HG03159 (cell line): ENCODE data around the gene ITGA5.

Source experiments
- ATAC-seq: cut with Tn5 transposase; IDR thresholded peaks from one replicate; pipeline ENCODE4 v1.9.1; 2021; ENCODE audit warnings: mild to moderate bottlenecking, moderate library complexity; ENCODE audit not compliant: unreplicated experiment

The ITGA5 gene

DNA sequence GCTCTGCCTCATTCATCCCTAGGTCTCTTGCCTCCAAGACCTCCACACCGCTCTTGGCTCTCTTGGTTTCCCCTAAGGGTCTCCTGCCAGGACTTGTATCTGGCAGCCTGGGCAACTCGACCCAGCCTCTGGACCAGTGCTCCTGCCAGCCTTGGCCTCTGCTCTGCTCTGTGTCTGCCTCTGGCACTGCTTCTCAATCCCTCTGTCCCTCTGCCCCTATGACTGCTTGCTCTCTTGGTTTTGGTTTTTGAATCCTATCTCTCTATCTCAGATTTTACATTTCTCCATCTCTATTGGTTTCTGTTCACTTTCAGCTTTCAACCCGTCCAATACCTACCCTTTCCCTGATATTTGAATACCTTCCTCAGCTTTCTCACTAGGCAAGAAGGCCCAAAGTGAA lies 6.3 kb downstream of the ITGA5 start:
- peak; percentile 29 for ATAC-seq

DNA sequence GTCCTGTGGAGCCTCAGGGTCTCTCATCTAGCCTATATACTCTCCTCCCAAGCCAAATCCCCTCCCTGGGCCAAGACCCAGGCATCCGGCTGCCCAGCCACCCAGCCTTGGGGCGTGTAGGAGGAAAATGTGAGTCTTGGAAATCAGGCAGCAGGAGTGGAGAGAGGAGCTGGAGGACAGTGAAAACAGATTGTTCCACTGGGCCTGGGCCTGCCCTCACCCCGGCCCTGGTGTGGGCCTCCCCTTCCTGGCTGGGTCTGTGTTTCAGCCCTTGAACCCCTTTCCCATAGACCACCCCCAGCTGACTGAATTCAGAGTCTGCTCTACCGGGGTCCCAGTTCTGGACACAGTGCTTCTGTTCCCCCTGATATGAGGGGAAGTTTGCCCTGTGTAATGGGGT lies 6.7 kb downstream of the ITGA5 start:
- no peak for ATAC-seq

DNA sequence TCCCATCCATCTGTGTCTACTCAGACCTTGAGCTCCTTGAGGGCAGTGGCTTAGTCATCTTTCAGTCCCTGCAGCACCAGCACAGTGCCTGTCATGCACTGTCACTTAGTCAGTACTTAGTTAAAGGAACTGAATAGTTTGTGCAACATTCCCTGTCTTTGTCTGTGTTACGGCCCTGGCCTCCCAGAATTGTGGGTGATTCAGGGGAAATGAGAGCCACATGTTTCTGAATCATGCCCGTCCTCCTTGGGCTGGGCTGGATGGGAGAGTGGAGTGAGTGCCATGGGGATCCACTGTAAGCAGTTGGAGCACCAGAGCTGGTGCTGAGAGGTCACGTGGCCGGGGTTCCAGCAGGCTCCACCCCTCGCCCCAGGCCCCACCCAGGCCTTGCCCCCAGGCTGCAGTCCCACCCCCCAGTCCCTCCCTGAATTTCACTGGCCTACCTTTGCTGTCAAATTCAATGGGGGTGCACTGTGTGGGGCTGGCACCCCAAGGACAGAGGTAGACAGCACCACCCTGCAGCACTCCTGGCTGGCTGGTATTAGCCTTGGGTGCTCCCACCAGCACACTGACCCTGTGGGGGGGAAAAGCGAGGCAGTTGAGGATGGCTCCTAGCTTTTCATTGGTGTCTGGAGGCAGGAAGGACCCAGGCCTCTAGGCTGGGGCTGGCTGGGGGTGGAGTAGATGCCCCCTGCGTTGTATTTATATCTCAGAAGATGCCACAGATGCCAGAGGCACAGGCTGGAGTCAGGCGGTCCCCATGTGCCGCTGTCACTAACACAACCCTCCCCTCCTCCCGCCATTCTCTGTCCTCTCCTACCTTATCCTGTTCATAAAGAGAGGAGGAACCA lies 7.5 kb downstream of the ITGA5 start:
- ATAC-seq = no peak

DNA sequence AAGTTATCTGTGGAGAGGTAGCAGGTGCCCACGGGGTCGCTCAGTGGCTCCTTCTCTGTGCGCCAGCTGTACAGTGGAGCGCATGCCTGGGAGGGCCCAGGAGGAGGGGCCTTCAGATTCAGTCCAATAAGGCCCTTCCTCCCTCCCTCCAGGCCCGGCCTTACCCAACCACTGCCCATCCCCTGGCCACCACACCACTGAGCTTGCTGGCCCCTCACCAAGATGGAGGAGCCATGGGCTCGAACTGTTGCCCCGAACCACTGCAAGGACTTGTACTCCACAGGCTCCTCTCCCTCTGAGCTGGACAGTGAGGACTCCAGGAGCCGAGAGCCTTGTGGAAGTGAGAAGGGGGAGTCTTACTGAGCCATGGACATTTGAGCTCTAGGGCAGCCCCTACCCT lies 9.8 kb downstream of the ITGA5 start:
- no peak for ATAC-seq

DNA sequence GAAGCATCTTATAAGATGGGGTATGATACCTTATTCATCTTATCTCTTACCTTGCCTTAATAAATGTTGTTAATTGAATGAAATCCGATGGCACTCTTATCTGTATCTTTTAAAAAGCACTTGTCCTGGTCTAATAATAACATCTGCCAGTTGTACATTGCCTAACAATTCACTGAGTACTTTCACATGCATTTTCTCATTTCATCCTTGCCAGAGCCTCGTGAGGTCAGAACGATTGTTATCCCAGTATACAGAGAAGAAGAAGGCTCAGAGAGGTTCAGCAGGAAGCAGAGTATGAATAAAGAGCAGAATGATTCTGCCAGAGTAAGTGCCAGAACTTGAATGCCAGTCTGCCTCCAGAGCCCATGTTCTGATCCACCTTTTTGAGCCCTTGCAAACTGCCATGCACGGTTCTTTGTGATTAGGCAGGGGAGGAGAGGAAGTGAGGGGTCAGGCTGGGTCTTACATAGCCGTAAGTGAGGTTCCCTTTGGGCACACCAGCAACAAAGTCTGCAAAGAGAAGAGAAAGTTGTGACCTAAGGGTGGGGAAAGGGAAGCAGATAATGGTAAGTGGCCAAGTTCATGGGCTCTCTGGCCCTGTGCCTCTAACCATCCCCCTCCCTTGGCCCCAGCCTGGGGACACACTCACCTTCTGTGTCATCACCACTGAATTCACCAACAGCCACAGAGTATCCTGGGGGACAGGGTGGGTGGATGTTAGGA lies 11.7 kb downstream of the ITGA5 start:
- ATAC-seq = no peak

DNA sequence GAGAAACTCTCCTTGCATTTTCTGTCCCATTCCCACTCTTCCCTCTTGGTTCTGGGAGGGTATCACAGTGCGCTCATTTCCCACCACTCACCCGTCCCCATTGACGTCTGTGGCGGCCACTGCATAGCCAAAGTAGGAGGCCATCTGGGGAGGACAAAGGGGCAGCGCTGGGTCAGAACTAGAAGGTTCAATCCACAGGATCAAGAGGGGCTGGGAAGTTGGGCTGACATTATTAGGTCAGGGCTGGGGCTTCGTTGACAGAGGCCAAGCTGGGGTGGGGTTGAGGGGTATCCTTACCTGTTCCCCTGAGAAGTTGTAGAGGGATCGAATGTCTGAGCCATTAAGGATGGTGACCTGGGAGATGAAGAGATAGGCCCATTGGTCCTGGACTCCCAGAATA lies 13.5 kb downstream of the ITGA5 start:
- no peak for ATAC-seq

DNA sequence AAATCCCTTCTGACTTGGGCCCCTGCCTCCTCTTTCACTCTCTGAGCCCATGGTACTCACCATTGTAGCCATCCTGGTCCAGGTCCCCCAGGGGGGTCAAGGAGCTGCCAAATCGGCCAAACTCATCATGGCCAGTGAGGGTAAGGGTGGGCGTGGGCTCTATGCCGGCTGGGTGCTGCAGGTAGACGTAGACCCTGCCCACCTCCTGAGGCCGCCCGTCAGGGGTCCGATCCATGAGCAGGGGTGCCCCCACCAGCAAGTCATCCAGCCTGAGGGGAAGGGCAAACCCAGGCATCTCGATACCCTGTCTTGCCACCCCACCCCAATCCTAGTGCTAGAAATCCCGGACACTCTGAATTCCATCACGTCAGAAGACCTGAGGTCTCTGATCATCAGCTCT lies 14.0 kb downstream of the ITGA5 start:
- no peak for ATAC-seq

DNA sequence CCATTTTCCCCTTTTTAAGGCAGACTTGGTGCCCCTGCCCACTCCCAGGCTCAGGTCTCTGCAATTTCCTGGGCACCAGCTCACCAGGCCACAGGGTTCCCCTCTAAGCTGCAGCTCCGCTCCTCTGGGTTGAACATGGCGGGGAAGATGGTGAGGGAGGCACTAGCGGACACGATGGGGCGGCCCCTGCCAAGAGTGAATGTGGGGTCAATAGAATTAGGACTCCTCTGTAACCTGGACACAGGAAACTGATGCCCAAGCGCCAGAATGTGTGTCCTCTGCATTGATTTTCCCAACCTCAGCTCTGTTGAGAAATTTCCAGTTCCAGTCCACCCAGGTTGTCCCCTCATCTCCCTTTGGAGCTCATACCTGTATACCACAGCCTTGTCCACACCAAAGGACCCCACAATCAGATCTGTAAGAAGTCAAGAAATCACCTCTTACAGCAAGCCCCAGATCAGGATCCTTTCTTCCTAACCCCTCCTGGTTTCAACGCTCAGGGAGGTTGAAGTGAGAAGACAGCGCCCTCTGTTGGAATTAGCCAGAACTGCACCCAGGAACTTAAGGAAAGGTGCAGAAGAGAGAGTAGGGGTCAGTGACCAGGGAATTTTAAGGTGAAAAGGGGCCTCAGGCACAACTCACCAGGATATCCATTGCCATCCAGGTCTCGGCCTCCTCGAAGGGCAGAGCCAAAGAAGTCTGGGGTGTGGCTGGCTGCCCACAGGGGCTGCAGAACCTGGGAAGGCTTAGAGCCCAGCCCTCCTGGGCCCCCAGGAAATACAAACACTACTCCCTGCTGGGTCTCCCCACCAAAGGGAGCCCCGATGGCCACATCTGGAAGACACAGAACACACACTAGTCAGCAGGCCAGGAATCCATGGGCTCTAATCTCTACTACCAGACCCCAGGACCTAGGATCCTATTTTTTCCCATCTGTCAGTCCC lies 14.7 kb downstream of the ITGA5 start:
- no peak for ATAC-seq

DNA sequence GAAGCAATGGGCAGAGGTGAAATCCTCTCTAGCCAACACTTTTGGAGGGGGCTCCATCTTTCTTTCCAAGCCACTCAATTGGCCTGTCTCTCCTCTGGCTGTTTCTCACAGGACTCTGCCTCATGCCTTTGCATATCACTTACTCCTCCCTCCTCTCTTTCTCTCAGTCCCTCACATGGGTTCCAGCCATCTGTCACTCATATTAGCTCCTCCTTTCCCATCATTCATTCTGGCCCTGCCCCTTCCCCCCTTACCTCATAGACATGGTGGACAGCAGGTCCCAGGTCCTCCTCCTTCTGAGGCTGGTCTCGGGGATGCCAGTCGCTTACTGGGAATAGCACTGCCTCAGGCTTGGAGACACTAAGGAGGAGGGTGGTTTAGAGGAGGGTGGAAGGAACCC lies 17.9 kb downstream of the ITGA5 start:
- ATAC-seq = no peak

DNA sequence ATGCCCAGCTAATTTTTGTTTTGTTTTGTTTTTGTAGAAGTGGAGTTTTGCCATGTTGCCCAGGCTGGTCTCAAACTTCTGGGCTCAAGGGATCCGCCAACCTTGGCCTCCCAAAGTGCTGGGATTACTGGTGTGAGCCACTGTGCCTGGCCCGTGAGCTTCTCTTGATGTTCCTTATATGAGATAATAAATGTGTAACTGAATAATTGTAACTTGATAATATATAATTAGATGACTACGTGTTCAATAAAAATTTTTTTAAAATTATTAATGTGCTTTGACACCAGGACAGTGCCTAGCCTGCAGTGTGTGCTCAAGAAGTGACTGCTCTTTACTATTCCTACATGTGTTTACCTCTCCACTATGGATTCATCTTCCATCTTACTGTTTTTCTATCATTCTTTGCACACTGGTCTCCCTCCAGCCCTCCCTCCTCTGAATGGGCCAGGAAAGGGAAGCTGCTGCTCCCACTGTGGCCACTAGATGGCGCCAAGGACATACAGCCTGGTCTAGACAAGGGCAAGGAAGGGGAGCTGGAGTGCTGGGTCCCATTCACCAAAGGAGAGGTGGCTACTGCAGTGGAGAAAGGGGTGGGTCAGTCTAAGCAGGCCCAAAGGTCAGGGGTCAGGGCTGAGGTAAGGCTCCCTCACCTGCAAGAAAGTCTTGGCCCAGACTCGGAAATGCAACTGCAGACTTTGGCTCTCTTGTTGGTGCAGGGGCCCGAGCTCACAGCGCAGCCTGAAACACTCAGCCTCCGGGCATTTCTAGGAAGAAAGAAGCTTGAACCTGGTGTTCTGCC lies 19.9 kb downstream of the ITGA5 start:
- peak; percentile 86 for ATAC-seq

DNA sequence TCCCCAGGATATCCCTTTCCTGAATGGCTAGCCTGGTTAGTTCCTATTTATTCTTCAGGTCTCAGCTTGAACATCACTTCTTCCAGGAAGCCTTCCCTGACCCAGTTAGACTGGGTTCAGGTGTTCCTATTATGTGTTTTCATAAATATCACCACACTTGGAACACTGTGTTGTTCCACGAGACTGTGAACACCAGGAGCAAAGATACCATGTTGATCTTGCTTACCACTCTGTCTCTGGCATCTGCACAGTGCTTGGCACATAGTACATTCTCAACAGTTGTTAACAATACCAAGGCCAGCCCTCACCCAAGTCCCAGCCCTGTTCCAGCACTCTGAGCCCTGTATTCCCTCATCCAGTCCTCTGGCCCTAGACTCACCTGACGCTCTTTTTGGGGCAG lies 20.8 kb downstream of the ITGA5 start:
- no peak for ATAC-seq

DNA sequence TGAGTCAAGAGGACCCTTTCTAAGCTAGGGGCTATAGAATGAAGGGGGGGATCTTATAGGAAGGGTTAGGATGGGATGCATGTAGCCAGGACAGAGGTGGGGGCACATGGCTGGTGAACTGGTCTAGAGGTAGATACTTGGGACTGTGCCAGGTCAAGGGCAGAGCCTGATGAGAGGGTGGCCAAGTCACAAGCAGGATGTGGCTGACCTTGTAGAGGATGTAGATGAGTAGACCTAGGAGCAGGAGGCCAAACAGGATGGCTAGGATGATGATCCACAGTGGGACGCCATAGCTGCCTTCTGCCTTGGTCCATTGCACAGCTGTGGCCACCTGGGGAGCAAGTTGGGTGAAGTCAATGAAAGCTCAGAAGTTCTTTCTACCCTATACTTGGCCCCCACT lies 21.9 kb downstream of the ITGA5 start:
- ATAC-seq = no peak

DNA sequence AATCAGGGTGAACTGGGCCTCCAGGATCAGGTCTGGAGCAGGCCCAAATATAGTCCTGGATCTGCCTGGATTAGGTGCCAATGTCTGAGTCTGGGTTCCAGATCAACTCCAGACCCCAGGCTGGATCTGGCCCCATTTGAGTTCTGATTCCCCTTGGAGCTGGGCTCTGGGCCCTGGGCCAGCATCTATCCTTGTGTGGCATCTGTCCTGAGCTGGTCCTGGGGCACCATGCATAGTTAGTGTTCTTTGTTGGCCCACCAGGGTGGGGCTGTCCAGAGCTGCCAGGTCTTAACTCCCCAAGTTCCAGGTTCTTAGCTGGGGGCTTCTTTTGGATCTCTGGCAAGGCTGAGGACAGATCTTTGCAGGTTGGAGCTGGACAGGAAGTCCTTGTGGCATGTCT lies 23.5 kb downstream of the ITGA5 start:
- ATAC-seq = no peak

DNA sequence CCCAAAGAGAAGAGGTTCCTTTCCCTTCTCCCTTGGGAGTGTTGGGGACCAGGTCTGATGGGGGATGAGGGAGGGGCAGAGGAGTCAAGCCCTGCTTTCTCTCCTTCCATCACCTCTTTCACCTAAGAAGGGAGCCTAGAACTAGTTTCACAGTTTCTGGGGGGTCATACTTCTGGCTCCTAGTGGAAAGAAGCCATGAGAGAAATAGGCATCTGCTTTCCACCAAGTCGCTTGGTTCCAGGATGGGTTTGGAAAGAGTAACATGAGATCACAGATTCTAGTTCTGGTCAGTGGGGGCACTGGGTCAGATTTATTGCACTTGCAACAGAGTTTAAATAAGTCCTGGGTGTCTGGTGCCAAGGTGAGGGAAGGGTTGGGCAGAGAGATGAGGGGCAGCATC lies 24.1 kb downstream of the ITGA5 start:
- no peak for ATAC-seq

DNA sequence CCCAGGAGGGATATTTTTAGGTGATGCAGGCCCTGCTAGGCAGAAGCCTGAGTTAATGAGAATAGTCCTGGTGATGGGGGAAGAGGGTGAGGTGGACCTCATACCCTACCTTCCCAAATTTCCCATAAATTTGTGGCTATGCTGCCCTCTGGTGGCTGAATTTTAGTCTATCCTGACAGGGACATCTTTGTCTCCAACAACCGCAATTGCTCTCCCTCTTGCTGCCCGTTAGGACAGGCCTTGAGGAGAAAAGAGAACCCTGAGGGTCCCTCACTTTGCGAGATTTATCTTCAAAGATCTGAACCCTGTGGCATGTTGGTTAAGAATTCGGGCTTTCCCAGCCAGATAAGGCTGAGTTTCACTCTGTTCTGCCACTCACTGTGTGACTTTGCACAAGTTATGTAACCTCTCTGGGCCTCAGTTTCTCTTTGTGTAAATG lies 24.8 kb downstream of the ITGA5 start:
- ATAC-seq = no peak

DNA sequence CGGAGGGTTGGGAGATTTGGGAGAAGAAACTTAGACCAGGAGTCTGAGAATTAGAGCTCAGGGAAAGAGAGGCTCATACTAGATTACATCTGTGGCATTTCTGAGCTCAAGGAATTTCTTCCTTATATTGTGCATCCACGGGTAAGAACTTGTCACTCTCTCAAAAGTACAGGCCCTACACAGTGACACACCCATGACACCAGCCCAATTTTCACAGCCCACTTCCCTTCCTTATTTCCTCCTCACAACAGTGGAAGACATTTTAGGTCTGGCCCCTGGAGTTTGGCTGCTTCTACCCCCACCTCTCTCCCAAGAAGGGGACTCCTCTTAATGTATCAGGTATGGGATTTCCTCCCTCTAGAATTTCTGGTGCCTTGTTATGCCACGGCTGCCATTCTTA lies 25.3 kb downstream of the ITGA5 start:
- ATAC-seq = no peak

DNA sequence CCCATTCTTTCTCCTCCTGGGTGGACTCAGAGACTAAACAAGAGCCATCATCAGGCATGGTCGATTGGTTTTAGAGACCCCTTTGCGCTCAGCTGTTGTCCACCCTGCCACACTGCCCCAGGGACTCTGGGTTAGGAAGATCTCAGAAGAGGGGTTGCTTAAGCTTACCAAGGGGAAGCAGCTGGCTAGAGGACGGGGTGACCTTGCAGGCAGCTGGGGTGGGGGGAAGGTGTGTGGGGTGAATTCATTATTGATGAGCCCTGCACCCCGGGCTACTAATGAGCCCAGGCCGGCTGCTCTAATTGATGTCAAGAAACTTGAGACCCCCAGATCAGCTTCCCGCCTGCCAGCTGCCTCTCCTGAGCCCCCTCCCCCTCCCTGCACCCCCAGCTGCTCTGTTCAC lies 25.9 kb downstream of the ITGA5 start:
- ATAC-seq = no peak

DNA sequence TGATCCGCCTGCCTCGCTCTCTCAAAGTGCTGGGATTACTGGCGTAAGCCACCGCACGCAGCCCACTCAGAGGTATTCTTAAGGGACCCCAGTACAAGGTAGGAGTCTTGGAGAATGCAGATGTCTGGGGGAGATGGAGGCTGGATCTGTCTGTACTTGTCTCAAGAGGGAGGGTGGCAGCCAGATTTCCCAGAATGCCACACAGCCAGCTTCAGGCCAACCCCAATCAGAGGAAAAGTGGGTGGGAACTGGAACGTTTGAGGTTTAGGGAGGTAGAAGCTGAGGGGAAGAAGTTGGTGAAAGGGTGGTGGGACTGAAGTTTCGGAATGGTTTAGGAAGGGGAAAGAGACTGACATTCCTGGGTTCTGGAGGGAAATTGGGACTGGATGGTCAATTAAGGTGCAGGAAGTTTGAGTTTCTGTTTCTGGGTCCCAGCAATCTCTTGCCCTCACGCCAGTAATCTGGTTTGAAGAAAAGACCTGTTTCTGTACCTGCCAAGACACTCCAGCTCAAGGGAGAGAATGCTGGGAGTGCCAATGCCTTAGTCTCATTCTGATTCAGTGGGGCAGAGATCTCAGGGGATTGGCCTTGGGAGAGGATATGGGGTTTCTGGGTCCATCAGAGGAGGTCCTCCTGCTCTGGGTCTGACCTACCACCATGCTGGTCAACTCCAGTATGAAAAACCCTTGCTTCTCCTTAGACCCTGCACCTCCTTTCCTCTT lies 26.4 kb downstream of the ITGA5 start:
- ATAC-seq = no peak

DNA sequence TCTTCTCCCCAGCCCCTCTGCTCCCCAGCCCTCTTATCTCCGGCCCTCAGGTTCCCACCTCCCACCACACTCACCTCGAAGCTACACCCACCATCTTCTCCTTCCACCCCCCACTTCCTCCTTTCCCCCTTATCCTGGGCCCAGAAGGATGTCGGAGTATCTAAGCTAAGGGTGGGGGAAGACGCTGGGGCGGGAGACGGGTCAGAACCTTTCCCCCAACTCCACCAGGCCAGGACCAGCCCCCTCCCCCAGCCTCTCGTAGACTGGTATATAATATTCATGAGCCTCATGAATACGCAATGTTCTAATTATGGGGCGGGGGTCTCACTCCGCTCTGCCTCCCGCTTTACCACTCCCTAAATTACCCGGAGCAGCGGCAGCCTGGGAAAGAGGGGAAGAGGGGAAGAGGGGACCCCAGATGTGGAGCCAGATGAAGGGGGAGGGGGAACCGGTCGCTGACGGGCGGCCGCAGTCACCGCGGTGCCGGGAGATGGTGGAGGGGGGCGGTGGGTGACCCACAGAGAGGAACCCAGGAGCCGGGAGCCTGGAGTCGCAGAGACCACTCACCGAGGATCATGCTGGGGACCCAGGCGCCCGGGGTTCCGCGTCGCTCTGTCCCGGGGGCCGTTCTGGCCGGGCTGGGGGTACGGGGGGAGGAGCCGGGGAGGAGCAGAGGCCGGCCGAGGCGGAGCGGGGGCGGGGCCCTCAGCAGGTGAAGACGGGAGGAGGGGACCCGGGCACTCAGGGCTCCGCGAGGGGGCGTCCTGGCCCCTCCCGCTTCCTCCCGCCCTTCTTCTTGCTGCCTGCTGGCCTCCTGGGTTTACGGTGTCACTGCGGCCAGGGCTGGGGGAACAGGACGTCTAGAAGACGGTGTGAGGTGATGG lies 28.2 kb downstream of the ITGA5 start:
- ATAC-seq = no peak
